GM13976 (cell line): ENCODE results near the gene NFATC3.

Experiments used
- DNase-seq: peaks from one replicate; pipeline ENCODE4 v3.0.0; 2012; ENCODE audit warnings: low spot score
- in situ Hi-C: fragments of 300-500 bp; cut with MboI; formaldehyde crosslinking; loops from one replicate; pipeline ENCODE4 v1.12.0; 2022; ENCODE audit warnings: low sequenced_read_pairs, mixed read lengths, inconsistent platforms; ENCODE audit not compliant: unreplicated experiment
- TF ChIP-seq, protein P1 (sequence below): IDR thresholded peaks from 2 replicates; pipeline ENCODE4 v1.5.1; 2012; ENCODE audit warnings: borderline replicate concordance, mild to moderate bottlenecking; ENCODE audit not compliant: insufficient read depth; ENCODE audit errors: extremely low read depth, missing control alignments, control extremely low read depth

Gene NFATC3

DNA sequence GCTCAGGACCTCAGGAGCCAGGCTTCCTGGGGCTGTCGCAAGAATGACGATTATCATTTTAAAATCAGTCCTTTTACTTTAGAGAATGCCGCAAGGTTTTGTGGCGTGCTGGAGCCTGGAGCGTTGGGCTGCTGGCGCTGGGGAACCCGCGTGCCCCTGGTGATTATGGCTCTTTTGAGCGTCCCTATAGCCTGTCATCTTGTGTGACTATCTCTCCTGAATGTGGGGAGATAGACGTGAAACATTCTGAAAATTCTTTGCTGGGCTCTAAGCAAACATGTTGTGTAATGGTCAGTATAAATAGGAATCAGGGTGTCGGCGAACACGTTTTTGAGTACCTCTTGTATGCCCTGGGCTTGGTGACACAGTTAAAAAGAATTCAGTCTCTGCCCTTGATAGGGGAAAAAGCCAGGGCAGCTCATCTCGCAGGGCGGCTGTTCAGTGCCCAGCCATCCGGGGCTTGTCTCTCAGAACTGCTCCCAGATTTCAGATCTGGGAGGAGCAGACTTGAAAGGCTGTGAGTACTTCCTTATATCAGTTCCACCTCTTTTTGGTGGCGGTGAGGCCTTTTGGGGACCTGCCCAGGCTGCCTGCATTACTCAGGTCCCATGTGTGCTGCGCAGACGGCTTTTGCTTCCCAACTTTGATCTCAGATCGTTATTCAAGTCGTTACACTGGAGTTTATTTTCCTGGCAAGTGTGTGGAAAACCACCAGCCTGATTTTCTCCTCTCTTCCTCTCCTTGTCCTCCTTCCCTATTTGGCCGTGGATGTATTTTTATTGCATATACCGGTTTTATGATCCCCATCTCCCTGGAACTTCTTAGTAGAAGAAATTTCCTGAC is 180.1 kb downstream of the NFATC3 start:
- TF ChIP-seq, protein P1, sequence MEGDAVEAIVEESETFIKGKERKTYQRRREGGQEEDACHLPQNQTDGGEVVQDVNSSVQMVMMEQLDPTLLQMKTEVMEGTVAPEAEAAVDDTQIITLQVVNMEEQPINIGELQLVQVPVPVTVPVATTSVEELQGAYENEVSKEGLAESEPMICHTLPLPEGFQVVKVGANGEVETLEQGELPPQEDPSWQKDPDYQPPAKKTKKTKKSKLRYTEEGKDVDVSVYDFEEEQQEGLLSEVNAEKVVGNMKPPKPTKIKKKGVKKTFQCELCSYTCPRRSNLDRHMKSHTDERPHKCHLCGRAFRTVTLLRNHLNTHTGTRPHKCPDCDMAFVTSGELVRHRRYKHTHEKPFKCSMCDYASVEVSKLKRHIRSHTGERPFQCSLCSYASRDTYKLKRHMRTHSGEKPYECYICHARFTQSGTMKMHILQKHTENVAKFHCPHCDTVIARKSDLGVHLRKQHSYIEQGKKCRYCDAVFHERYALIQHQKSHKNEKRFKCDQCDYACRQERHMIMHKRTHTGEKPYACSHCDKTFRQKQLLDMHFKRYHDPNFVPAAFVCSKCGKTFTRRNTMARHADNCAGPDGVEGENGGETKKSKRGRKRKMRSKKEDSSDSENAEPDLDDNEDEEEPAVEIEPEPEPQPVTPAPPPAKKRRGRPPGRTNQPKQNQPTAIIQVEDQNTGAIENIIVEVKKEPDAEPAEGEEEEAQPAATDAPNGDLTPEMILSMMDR, result no peak
- no peak for DNase-seq
- in situ Hi-C loops, result no loop called here

DNA sequence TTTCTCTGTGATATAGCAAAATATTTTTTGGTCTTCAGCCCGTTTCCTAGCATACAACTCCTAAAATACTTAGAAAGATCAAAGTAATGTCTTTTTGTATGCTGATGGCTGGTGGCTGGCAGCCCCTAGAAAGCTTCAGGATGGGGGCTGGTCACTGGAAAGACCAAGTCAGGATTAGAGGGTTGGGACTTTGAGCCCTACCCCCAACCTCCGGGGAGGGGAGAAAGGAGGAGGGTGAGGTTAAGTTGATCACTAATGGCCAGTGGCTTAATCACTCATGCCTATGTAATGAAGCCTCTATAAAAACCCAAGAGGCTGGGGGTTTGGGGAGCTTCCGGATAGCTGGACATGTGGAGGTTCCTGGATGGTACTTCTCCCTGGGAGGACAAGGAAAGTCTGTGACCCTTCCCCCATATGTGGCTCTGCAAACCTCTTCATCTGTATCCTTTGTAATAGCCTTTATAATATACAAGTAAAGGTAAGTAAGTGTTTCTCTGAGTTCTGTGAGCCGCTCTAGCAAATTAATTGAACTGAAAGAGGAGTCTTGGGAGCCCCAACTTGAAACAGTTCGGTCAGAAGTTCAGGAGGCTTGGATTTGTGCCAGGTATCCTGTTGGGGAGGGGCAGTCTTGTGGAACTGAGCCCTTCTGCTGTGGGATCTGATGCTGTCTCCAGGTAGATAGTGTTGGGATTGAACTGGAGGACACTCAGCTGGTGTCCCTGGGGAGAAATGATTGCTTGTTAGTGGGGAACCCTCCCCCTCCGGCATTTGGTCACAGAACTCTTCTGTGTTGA is 182.6 kb downstream of the NFATC3 start:
- TF ChIP-seq, protein P1, result no peak
- in situ Hi-C loops, result no loop called here
- no peak for DNase-seq

DNA sequence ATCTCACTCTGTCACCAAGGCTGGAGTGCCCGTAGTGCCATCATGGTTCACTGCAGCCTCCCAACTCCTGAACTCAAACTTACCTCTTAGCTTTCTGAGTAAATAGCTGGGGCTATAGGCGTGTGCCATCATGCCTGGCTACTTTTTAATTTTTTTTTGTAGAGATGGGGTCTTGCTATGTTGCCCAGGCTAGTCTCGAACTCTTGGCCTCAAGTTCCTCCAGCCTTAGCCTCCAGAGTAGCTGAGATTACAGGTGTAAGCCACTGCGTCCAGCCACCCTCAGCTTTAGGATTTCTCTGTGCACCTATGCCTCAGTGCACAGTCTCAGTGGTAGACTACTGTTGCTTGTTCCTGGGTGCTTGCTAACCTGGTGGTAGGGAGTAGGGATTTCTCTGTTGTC is 184.6 kb downstream of the NFATC3 start:
- DNase-seq, result no peak
- in situ Hi-C loops, result no loop called here
- TF ChIP-seq, protein P1, result no peak

- in situ Hi-C loops, result no loop called here
- TF ChIP-seq, protein P1, result no peak
- DNase-seq, result no peak
Observed at GRCh38 chr16:68270353-68270752, 185.2 kb downstream of the NFATC3 start.

DNA sequence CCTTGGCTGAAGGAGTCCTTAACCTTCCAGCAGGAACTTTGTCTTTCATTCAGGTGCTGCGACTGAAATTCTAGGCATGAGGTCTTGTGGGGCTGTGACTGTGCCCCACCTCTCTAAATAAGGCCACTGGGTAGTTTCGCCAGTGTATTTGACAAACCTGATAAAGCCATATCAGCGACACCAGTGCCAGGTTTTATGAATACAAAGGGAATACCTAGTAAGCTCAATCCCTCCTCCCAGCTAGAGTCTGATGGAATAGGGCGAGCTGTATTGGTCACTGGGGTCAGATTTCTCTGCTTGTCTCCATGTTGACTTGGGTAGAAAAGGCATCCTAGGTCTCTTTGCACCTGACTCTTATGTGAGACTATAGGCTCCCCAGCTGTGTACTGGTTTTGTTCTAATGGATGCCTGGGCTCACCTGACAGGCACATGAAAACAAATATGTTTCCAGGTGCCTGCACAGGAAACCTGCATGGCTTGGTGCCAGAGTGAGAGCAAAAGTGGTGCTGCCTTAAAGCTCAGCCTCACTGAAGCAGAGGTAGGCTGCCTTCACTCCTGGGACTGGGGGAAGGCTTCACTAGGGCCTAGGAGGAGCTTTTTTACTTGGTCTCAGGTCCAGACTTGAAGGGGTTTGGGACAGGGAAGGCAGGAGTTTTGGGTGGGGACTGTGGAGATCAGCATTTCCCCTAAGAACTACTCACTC is 187.5 kb downstream of the NFATC3 start:
- in situ Hi-C loops, result no loop called here
- TF ChIP-seq, protein P1, result no peak
- DNase-seq, result peak; percentile 18

- TF ChIP-seq, protein P1, result no peak
- in situ Hi-C loops, result no loop called here
- DNase-seq, result no peak
Observed at GRCh38 chr16:68273459-68273858, 188.3 kb downstream of the NFATC3 start.
